Dendritic cell treated with granulocyte-macrophage colony-stimulating factor and Interleukin-4, amounts not matched to agents 40 ng/mL and 50 ng/mL, for 4 days (primary cell): ENCODE measurements around the gene CCDC91.

ENCODE experiments used
- H3K27ac Mint-ChIP-seq: one replicate; pipeline ENCODE4 v1.8.0; 2022; ENCODE audit warnings: mild to moderate bottlenecking, mixed read lengths
- H3K27me3 Mint-ChIP-seq: one replicate; pipeline ENCODE4 v1.8.0; 2022; ENCODE audit warnings: mild to moderate bottlenecking, mixed read lengths
- H3K36me3 Mint-ChIP-seq: one replicate; pipeline ENCODE4 v1.8.0; 2022; ENCODE audit warnings: low read depth, mixed read lengths
- H3K4me1 Mint-ChIP-seq: one replicate; pipeline ENCODE4 v1.8.0; 2022; ENCODE audit warnings: low read depth, mixed read lengths
- H3K4me3 Mint-ChIP-seq: one replicate; pipeline ENCODE4 v1.8.0; 2022; ENCODE audit warnings: mild to moderate bottlenecking, moderate library complexity, mixed read lengths
- H3K9me3 Mint-ChIP-seq: one replicate; pipeline ENCODE4 v1.8.0; 2022; ENCODE audit warnings: mixed read lengths
- intact Hi-C: fragments of 100-400 bp; cut with micrococcal nuclease; formaldehyde crosslinking; loops from one replicate; pipeline ENCODE4 v1.15.0; 2022

The CCDC91 gene

GRCh38 chr12:28507867-28508266 lies 317.6 kb downstream of the CCDC91 start:
- Mint-ChIP-seq H3K4me3 (no peak overlapping the region), H3K36me3 (no peaks in the 10 kb centered on the region), H3K4me1 (no peaks in the 10 kb centered on the region), H3K27me3 (no peaks in the 10 kb centered on the region), H3K9me3 (no peaks in the 10 kb centered on the region), H3K27ac (no peak overlapping the region)
- intact Hi-C loops: no loop called here

GRCh38 chr12:28512406-28512805 lies 322.1 kb downstream of the CCDC91 start:
- intact Hi-C loops: no loop called here
- Mint-ChIP-seq H3K27me3 (no peaks in the 10 kb centered on the region), H3K36me3 (no peaks in the 10 kb centered on the region), H3K4me1 (no peaks in the 10 kb centered on the region), H3K27ac (no peak overlapping the region), H3K9me3 (no peaks in the 10 kb centered on the region), H3K4me3 (no peak overlapping the region)

- intact Hi-C loops: no loop called here
- no peaks in the 10 kb centered on the region for H3K36me3 Mint-ChIP-seq
- peaks cover 5% of the 10 kb centered on the region for H3K9me3 Mint-ChIP-seq
- H3K4me1 Mint-ChIP-seq: no peaks in the 10 kb centered on the region
- no peak overlapping the region for H3K4me3 Mint-ChIP-seq
- no peak overlapping the region for H3K27ac Mint-ChIP-seq
- H3K27me3 Mint-ChIP-seq: no peaks in the 10 kb centered on the region
Measured at GRCh38 chr12:28512876-28513275, 322.6 kb downstream of the CCDC91 start.

- H3K27me3 Mint-ChIP-seq: no peaks in the 10 kb centered on the region
- intact Hi-C loops: no loop called here
- no peak overlapping the region for H3K4me3 Mint-ChIP-seq
- no peaks in the 10 kb centered on the region for H3K36me3 Mint-ChIP-seq
- no peaks in the 10 kb centered on the region for H3K4me1 Mint-ChIP-seq
- no peak overlapping the region for H3K27ac Mint-ChIP-seq
- H3K9me3 Mint-ChIP-seq: peaks cover 11% of the 10 kb centered on the region
Measured at GRCh38 chr12:28513983-28514382, 323.7 kb downstream of the CCDC91 start.

- Mint-ChIP-seq H3K27ac (no peak overlapping the region), H3K4me3 (no peak overlapping the region), H3K36me3 (peaks cover 5% of the 10 kb centered on the region), H3K4me1 (no peaks in the 10 kb centered on the region), H3K9me3 (peaks cover 28% of the 10 kb centered on the region), H3K27me3 (no peaks in the 10 kb centered on the region)
- intact Hi-C loops: no loop called here
Measured at GRCh38 chr12:28517101-28517500, 326.8 kb downstream of the CCDC91 start.

- Mint-ChIP-seq H3K36me3 (peaks cover 9% of the 10 kb centered on the region), H3K4me3 (no peak overlapping the region), H3K4me1 (no peaks in the 10 kb centered on the region), H3K9me3 (peaks cover 45% of the 10 kb centered on the region), H3K27me3 (no peaks in the 10 kb centered on the region), H3K27ac (no peak overlapping the region)
- intact Hi-C loops: no loop called here
Measured at GRCh38 chr12:28527631-28528249, 337.5 kb downstream of the CCDC91 start.

- Mint-ChIP-seq H3K4me1 (no peaks in the 10 kb centered on the region), H3K4me3 (no peak overlapping the region), H3K27me3 (no peaks in the 10 kb centered on the region), H3K27ac (no peak overlapping the region), H3K9me3 (no peaks in the 10 kb centered on the region), H3K36me3 (no peaks in the 10 kb centered on the region)
- intact Hi-C loops: no loop called here
Measured at GRCh38 chr12:28535216-28535615, 345.0 kb downstream of the CCDC91 start.

GRCh38 chr12:28536088-28536487 lies 345.8 kb downstream of the CCDC91 start:
- no peak overlapping the region for H3K27ac Mint-ChIP-seq
- intact Hi-C loops: no loop called here

GRCh38 chr12:28537474-28537873 lies 347.2 kb downstream of the CCDC91 start:
- Mint-ChIP-seq H3K27me3 (no peaks in the 10 kb centered on the region), H3K4me1 (no peaks in the 10 kb centered on the region), H3K9me3 (no peaks in the 10 kb centered on the region), H3K36me3 (no peaks in the 10 kb centered on the region), H3K4me3 (no peak overlapping the region), H3K27ac (no peak overlapping the region)
- intact Hi-C loops: no loop called here

More at GRCh38 chr12:28536088-28536487, 345.8 kb downstream of the CCDC91 start:
- Mint-ChIP-seq H3K9me3 (no peaks in the 10 kb centered on the region), H3K36me3 (no peaks in the 10 kb centered on the region), H3K4me1 (no peaks in the 10 kb centered on the region), H3K4me3 (no peak overlapping the region), H3K27me3 (no peaks in the 10 kb centered on the region)

GRCh38 chr12:28539691-28540323 lies 349.6 kb downstream of the CCDC91 start:
- intact Hi-C loops: no loop called here
- H3K4me1 Mint-ChIP-seq: no peaks in the 10 kb centered on the region

GRCh38 chr12:28540324-28540714 lies 350.1 kb downstream of the CCDC91 start:
- H3K4me1 Mint-ChIP-seq: no peaks in the 10 kb centered on the region
- H3K4me3 Mint-ChIP-seq: no peak overlapping the region
- H3K36me3 Mint-ChIP-seq: no peaks in the 10 kb centered on the region
- intact Hi-C loops: no loop called here
- H3K9me3 Mint-ChIP-seq: peaks cover 10% of the 10 kb centered on the region
- no peak overlapping the region for H3K27ac Mint-ChIP-seq
- no peaks in the 10 kb centered on the region for H3K27me3 Mint-ChIP-seq

More at GRCh38 chr12:28539691-28540323, 349.6 kb downstream of the CCDC91 start:
- H3K27me3 Mint-ChIP-seq: no peaks in the 10 kb centered on the region
- peaks cover 10% of the 10 kb centered on the region for H3K9me3 Mint-ChIP-seq
- no peak overlapping the region for H3K4me3 Mint-ChIP-seq
- no peaks in the 10 kb centered on the region for H3K36me3 Mint-ChIP-seq
- no peak overlapping the region for H3K27ac Mint-ChIP-seq

- H3K9me3 Mint-ChIP-seq: peaks cover 10% of the 10 kb centered on the region
- no peaks in the 10 kb centered on the region for H3K36me3 Mint-ChIP-seq
- intact Hi-C loops: no loop called here
- H3K27me3 Mint-ChIP-seq: no peaks in the 10 kb centered on the region
- no peaks in the 10 kb centered on the region for H3K4me1 Mint-ChIP-seq
- no peak overlapping the region for H3K27ac Mint-ChIP-seq
- no peak overlapping the region for H3K4me3 Mint-ChIP-seq
Measured at GRCh38 chr12:28543021-28543890, 353.0 kb downstream of the CCDC91 start.

- Mint-ChIP-seq H3K36me3 (peaks cover 5% of the 10 kb centered on the region), H3K27ac (no peak overlapping the region), H3K4me1 (no peaks in the 10 kb centered on the region), H3K27me3 (no peaks in the 10 kb centered on the region), H3K9me3 (no peaks in the 10 kb centered on the region), H3K4me3 (no peak overlapping the region)
- intact Hi-C loops: no loop called here
Measured at GRCh38 chr12:28550757-28551704, 360.8 kb downstream of the CCDC91 start.
